Gastrocnemius medialis (tissue), 4 donors: ENCODE results near the gene CYFIP2.

Experiments
- POLR2A ChIP-seq, 2 donors: fragments of 450-650 bp; IDR thresholded peaks; one replicate each; pipeline ENCODE4 v1.6.1; 2017; ENCODE audit warnings: antibody characterized with exemption in 2 of 2, mild to moderate bottlenecking in 2 of 2, moderate library complexity in 2 of 2
- TF ChIP-seq, protein P1 (sequence below), 5 experiments: fragments of 450-650 bp in 3 of 5; fragments of 200-600 bp in 2 of 5; sonication (generic) in 2 of 5; IDR thresholded peaks in 4 of 5; conservative IDR thresholded peaks in 1 of 5; 1 replicate in 4 of 5; 2 replicates in 1 of 5; pipeline ENCODE4 v1.5.1; 2016 to 2019; ENCODE audit warnings: antibody characterized with exemption in 5 of 5, mild to moderate bottlenecking in 3 of 5, moderate library complexity in 3 of 5

DNA sequence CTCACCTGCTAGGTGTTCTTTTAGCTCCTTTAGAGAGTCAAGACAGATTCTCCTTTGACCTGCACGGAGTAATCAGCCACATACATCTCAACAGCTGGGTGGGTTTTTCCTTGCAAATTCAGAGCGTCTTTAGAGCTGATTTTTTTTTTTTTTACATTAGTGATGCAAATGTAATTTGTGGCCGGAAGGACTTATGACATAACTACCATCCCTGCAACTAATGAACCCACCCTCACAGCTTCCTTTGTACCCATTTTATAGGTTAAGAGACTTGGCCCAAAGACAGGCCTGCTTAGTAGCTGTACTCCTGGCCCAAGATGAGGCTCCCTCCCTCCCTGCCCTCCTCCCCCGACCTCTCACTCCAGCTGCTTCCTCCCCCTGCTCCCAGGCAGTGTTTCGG is 124.2 kb downstream of the CYFIP2 start:
- no peak for TF ChIP-seq POLR2A (IDR thresholded peaks at IDR 0.05)
- TF ChIP-seq, protein P1, sequence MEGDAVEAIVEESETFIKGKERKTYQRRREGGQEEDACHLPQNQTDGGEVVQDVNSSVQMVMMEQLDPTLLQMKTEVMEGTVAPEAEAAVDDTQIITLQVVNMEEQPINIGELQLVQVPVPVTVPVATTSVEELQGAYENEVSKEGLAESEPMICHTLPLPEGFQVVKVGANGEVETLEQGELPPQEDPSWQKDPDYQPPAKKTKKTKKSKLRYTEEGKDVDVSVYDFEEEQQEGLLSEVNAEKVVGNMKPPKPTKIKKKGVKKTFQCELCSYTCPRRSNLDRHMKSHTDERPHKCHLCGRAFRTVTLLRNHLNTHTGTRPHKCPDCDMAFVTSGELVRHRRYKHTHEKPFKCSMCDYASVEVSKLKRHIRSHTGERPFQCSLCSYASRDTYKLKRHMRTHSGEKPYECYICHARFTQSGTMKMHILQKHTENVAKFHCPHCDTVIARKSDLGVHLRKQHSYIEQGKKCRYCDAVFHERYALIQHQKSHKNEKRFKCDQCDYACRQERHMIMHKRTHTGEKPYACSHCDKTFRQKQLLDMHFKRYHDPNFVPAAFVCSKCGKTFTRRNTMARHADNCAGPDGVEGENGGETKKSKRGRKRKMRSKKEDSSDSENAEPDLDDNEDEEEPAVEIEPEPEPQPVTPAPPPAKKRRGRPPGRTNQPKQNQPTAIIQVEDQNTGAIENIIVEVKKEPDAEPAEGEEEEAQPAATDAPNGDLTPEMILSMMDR (IDR thresholded peaks at IDR 0.05 in 4 of 5, conservative IDR thresholded peaks at IDR 0.05 in 1 of 5): no peak
